CD4-positive, alpha-beta T cell treated with Interferon alpha-2 for 1 hour (primary cell): ENCODE data around the gene ARHGAP12.
"Not testable (repeated sequence)": the region's sequence is repeated elsewhere in the genome, so short reads cannot be mapped to it uniquely, and the experiment has no call there.

Source experiments
- DNase-seq, 2 donors: peaks; one replicate each; pipeline ENCODE4 v3.0.0-alpha.2; 2020 to 2022

Gene ARHGAP12

DNA sequence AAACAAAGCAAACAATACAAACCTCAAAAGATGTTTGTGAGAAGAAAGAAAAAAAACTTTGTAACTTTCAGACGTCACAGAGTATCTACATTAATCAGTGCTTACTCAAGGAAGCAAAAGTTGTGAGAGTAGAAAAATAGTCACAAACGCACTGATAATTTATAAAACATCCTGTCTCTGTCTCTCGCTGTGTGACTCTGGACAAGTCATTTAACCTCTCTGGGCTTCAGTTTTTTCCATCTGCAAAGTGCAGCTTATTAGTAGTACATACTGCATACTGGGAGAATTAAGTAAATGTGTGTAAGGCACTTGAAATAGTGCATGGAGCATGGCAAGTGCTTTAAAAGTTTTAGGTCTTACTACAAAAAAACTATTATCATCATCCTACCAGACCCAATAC, 3.8 kb downstream of the ARHGAP12 start:
- no peak for DNase-seq

DNA sequence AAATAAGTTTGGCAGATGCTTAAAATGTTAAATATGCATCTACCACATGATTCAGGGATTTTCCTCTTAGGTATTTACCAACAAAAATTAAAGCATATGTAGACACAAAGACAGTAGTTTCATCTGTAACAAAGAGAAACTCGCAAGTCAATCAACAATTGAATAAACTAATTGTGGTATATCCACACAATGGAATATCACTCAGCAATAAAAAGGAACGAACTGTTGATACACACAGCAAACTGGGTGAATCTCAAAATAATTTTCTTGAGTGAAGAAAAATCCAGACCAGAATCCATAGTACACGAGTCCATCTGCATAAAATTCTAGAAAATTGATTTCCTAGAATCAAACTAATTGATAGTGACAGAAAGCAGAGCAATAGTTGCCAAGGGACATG, 5.2 kb downstream of the ARHGAP12 start:
- no peak for DNase-seq

GRCh38 chr10:31921031-31921430, 7.6 kb downstream of the ARHGAP12 start:
- no peak for DNase-seq

DNA sequence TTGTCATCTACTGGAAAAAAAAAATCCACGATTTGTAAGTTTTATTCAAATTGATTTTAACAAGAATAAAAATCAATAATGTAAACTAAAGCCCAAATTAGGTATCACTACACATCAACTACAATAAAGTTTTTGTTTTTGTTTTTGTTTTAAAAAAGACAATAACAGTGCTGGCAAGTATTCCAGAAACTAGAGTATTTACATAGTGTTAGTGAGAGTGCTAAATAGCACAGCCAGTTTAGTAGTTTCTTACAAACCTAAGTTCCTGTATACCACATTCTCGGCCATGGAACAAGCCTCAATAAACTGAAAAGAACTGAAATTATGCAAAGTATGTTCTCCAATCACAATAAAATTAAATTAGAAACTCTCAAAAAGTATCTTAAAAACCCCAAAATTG, 8.1 kb downstream of the ARHGAP12 start:
- no peak for DNase-seq

- DNase-seq: no peak
Observed at GRCh38 chr10:31918671-31919409, 9.8 kb downstream of the ARHGAP12 start.

DNA sequence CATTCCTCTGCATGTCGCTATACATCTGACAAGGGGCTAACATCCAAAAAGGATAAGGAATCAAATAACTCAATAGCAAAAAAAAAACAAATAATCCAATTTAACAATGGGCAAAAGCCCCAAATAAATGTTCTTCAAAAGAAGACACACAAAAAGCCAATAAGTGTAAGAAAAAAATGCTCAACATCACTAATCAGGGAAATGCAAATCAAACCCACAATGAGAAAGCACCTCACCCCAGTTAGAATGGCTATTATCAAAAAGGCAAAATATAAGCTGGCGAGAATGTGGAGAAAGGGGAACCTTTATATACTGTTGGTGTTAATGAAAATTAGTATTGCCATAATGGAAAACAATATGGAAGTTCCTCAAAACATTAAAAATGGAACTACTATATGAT, 14.3 kb downstream of the ARHGAP12 start:
- no peak for DNase-seq

DNA sequence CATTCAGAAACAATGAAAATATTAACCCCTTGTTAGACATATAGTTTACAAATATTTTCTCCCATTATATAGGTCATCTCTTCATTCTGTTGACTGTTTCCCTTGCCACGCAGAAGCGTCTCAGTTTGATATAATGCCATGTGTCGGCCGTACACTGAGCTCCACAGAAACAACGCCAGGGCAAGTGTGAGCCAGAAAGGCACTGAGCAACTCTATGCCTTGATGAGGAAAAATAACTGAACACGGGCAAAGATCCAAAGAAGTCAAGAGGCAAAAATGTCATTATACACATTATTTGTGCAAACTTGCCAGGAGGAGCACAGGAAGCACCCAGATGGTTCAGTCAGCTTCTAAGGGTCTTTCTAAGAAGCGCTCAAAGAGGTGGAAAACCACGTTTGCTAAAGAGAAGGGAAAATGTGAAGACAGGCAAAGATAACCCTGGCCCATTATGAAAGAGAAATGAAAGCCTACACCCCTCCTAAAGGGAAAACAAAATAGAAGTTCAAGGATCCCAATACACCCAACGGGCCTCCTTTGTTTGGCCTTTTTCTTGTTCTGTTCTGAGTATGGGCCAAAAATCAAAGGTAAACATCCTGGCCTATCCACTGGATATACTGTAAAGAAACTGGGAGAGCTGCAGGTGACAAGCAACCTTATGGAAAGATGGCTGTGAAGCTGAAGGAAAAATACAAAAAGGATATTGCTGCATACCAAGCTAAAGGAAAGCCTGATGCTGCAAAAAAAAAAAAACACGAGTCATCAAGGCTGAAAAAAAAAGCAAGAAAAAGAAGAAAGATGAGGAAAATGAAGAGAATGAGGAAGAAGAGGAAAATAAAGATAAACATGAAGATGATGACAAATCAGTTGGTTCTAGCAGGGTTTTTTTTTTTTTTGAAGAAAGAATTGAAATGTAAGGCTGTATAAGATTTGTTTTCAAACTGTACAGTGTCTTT, 15.5 kb downstream of the ARHGAP12 start:
- no peak for DNase-seq

GRCh38 chr10:31912289-31912688, 16.3 kb downstream of the ARHGAP12 start:
- no peak for DNase-seq

- DNase-seq: no peak
Observed at GRCh38 chr10:31910016-31910415, 18.6 kb downstream of the ARHGAP12 start.

DNA sequence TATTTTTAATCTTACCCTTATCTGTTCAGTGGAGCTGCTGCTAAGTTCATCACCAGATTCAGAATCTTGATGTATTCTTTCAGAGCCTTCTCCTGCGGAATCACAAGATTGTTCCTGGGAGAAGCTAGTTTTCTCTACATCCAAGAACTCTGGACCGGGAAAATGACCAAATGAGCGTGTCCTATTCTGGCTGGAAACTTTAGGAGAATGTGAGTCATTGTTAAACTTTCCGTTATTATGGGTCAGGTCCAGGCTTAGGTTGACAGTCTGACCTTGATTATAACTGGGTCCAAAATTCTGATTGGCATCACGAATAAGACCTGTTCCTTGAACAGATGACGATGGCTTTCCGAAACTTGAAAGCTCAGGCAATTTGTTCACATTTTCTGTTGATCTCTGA, 20.5 kb downstream of the ARHGAP12 start:
- DNase-seq: no peak

DNA sequence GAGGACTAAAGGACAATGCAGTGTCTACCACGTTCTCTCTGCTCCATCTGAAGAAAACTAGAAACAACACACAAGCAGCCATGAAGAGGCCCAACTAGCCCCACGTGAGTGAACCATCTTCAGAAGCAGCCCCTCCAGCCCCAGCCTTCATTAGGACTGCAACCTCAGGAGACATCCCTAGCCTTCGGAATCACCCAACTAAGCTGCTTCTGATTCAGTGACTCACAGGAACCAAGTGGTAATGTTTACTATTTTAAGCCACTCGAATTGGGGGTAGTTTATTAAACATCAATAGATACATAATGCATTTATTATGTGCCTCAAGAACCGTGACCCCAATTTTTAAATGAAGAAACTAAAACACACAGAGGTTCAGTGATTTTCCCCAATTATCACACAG, 22.6 kb downstream of the ARHGAP12 start:
- no peak for DNase-seq

DNA sequence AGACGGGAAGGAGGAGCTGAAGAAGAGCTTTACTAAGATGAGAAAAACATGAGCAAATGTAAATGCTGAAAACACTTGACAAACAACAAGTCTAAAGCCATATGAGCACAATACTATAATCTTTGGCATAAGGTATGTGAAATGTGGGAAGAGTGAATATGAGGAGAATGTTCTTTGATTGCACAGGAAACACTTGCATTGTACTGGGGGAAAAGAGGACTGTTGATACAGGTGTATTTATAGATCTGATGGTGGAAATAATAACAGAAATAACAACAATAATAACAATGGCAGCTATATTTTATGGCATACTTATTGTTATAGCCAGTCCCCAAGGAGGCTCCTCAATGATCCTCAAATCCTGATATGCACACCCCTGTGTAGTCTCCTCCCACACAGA, 23.0 kb downstream of the ARHGAP12 start:
- DNase-seq: no peak

DNA sequence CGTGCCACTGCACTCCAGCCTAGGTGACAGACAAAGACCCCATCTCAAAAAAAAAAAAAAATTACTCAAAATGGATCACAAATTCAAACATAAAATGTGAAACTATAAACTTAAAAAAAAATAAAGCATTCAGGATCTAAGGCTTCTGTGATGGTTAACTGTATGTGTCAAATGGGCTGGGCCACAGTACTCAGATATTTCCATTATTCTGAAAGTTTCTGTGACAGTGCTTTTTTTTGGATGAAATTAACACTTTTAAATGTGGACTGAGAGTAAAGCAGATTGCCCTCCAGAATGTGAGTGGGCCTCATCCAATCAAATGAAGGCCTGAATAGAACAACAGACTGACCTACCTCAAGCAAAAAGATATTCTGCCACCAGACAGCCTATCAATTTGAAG, 26.0 kb downstream of the ARHGAP12 start:
- DNase-seq: no peak

GRCh38 chr10:31897506-31897905, 31.1 kb downstream of the ARHGAP12 start:
- DNase-seq: no peak

- no peak for DNase-seq
Observed at GRCh38 chr10:31896968-31897384, 31.7 kb downstream of the ARHGAP12 start.

DNA sequence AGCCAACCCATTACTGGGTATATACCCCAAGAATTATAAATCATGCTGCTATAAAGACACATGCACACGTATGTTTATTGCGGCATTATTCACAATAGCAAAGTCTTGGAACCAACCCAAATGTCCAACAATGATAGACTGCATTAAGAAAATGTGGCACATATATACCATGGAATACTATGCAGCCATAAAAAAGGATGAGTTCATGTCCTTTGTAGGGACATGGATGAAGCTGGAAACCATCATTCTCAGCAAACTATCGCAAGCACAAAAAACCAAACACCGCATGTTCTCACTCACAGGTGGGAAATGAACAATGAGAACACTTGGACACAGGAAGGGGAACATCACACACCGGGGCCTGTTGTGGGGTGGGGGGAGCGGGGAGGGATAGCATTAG, 32.9 kb downstream of the ARHGAP12 start:
- not testable (repeated sequence) for DNase-seq

DNA sequence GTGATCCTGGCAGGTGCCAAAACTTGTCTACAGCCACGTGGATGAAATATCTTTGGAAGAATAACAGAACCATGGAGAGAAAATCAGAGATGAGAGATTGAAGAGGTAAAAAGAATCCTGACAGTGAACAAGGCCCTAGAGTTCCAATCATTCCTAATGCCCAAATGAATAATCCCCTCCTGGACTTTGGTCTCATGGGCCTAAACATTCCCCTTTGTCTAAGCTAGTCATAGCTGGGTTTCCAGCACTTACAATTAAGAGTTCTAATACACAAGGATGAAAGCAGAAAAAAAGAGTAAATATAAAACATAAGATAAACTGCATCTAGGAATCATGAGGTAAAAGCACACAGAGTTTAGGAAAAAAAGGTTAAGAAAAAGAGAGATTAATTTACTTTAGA, 40.2 kb downstream of the ARHGAP12 start:
- no peak for DNase-seq

- no peak for DNase-seq
Observed at GRCh38 chr10:31887850-31888249, 40.8 kb downstream of the ARHGAP12 start.

GRCh38 chr10:31886885-31887284, 41.7 kb downstream of the ARHGAP12 start:
- no peak for DNase-seq

DNA sequence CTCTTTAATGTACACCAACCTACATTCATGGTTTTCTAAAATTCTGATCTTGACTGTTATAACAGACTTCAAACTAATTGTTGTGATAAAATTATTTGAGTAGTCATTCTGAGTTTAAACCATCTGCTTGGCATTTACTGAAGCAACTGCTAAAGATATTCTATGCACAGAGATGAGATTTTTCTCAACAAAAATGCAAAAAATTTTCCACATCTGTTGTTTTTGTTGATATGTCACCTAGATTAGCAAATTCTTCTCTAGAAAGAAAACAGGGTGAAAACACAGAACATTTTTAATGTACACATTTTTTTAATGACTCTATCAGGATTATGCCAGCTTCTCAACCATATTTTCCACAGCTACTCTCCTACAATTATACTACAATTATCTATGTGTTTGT, 42.7 kb downstream of the ARHGAP12 start:
- no peak for DNase-seq

- DNase-seq: no peak
Observed at GRCh38 chr10:31884386-31884785, 44.2 kb downstream of the ARHGAP12 start.

GRCh38 chr10:31883397-31883796, 45.2 kb downstream of the ARHGAP12 start:
- DNase-seq: no peak

DNA sequence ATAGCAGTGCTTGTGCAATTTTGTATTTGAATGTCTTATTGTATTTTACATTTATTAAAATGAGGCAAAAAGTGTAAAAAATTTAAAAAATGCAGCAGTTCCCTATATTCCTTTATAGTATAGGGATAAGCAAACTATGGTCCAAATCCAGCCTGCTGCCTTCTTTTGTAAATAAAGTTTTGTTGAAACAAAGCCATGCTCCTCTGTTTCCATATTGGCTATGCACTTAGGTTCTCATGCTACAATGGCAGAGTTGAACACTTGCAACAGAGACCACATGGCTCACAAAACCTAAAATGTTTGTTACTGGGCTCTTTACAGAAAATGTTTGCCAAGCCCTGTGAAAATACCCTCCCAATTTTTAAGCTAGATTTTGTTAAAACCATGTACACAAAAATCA, 50.1 kb downstream of the ARHGAP12 start:
- no peak for DNase-seq
